AG20443 (cell line): Measurements from ENCODE around the gene USP20.

Source experiments
- DNase-seq: peaks from one replicate; pipeline ENCODE4 v3.0.0; 2012; ENCODE audit warnings: low spot score, mixed read lengths

USP20 gene

GRCh38 chr9:129875687-129876395 lies 40.6 kb downstream of the USP20 start:
- no peak for DNase-seq

GRCh38 chr9:129876815-129877214 lies 41.6 kb downstream of the USP20 start:
- DNase-seq: no peak

- DNase-seq: no peak
Measured at GRCh38 chr9:129878291-129878690, 43.0 kb downstream of the USP20 start.

GRCh38 chr9:129879103-129879699 lies 43.9 kb downstream of the USP20 start:
- no peak for DNase-seq

GRCh38 chr9:129879991-129880653 lies 44.9 kb downstream of the USP20 start:
- DNase-seq: no peak

GRCh38 chr9:129880654-129881546 lies 45.6 kb downstream of the USP20 start:
- no peak for DNase-seq

GRCh38 chr9:129881547-129882324 lies 46.5 kb downstream of the USP20 start:
- DNase-seq: no peak

GRCh38 chr9:129884220-129885017 lies 49.2 kb downstream of the USP20 start:
- DNase-seq: peak; percentile 93

GRCh38 chr9:129885018-129885669 lies 49.9 kb downstream of the USP20 start:
- peak; percentile 47 for DNase-seq

- DNase-seq: peak; percentile 97
Measured at GRCh38 chr9:129885670-129886106, 50.4 kb downstream of the USP20 start.

GRCh38 chr9:129886226-129887174 lies 51.2 kb downstream of the USP20 start:
- DNase-seq: no peak

GRCh38 chr9:129887334-129888292 lies 52.4 kb downstream of the USP20 start:
- DNase-seq: peak; percentile 43

- no peak for DNase-seq
Measured at GRCh38 chr9:129888293-129889121, 53.2 kb downstream of the USP20 start.

- DNase-seq: no peak
Measured at GRCh38 chr9:129889122-129889940, 54.1 kb downstream of the USP20 start.

GRCh38 chr9:129889941-129890717 lies 54.9 kb downstream of the USP20 start:
- no peak for DNase-seq
